GM21515 (cell line): ENCODE measurements around the gene FSIP1.

Source experiments
- ATAC-seq: cut with Tn5 transposase; IDR thresholded peaks from one replicate; pipeline ENCODE4 v1.9.1; 2021; ENCODE audit not compliant: unreplicated experiment

The FSIP1 gene

DNA sequence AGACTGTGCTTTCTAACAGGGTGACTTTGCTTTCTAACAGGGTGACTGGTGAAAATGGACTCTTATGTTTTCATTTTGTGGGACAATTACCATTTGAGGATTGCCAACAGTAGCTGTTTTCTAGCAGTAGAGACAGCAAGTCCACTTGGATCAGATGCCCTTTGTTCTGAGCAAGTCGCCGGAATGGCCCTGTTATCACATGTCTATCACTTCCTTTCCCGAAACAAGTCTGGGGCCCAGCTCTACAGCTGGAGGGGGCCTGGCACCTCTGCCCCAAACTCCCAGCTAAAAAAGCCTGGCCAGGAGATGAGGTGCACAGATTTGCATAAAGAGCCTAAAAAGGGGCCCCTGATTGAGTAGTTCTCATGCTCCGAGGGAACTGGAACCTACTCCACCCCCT, 157.2 kb downstream of the FSIP1 start:
- no peak for ATAC-seq

DNA sequence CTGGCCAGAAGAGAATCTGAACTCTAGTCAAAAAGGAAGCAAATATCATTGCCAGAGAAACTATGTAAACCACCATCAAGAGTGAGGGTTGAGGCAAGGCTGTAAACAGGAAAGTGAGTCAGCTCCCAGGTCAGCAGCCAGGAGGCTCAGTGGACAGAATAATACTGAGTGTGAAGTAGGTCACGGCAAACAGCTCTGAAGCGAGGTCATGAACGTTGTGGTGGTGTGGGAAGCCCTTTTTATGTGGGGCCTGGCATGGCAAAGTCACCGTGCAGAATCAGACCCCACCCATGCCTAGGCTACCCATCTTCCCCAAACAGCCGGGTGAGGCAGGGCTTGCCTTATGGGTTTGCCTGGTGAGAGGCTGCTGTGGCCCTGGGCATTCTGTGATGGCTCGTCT, 157.8 kb downstream of the FSIP1 start:
- no peak for ATAC-seq

DNA sequence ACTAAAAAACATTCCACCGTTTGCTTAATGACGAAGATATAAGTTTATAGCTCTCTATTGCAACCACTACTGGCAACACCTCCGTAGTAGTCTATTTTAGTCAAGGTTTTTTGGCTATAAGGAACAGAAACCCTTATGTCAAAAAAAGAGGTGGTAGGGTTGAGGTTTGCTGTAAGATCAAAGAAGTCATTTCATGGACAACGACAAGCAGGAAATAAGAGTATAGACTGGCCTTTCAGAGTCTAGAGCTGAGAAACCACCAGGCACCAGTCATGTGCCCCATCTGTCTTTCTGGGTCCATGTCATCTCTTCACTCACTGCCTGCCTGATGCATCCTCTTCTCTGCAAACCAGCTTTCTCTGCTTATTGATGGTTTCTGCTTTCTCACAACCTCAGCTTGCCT, 159.1 kb downstream of the FSIP1 start:
- peak; percentile 81 for ATAC-seq

DNA sequence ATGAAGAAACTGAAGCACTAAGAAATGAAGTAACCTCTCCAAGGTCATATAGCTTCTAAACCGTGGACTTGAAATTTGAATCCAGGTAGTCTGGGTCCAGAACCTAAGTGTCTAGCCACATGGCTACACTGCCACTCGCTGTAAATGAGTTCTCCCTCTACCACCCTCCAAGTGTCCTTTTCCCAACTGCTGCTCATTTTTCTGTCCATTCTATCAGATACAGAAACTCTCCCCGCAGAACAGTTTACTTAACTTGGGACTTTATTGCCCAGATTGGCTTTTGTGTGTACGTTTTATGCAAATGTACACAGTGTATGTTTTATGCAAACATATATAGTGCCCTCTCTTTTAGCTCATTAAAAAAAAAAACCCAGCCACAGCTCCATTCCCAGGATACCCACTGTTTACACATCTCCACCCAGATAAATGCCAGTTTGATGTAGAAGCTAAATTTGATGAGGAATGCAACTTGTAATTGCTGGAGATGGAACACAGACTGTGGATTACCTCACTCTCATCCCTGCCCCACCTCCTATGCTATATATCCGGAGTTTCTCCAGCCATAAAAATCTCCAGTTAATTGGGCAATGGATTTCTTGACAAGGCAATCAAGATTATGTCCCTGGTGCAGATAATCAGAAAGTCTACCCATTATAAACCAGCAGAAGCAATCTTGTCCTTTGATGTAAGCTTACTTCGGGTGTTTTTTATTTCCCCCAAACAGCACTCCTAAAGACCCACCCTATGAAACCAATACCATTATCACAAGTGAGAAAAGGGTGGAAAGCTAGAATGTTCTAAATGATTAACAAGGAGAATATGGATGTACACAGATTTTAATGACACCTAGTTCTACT, 159.8 kb downstream of the FSIP1 start:
- ATAC-seq: peak; percentile 11

DNA sequence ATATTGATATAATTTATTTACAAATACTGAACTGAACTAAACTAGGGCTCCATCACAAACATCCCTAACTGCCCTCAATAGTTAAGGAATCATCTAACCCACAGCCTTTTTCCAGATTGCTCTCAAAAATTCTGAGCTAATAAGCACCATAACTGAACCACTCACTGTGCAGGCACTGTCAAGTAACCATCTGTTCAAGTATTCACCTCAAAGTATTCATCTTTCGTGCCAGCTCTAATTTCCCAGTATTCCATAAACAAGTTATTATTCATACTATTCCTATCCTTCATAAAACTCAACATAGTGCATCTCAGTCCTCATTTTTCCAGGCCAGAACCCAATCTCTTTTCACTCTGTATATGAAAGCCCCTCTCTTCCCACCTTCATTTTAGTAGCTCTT, 160.7 kb downstream of the FSIP1 start:
- ATAC-seq: no peak

DNA sequence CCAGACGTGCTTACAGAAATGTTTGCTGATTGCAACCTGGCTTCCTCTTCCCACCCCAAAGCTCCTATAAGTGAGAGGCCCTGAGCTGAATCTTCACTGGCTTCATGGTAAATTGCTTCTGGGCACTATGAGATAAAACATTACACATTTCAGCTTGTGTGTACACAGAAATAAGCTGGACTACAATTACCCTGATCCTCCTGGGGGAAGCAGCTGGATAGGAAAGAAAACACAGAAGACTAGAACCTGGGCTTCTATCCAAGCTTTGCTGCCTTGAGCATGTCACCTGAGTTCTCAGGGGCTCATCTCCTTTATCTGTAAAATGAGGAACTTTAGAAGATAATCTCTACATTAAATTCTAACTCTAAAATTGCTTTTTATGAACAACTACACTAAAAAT, 161.4 kb downstream of the FSIP1 start:
- no peak for ATAC-seq

DNA sequence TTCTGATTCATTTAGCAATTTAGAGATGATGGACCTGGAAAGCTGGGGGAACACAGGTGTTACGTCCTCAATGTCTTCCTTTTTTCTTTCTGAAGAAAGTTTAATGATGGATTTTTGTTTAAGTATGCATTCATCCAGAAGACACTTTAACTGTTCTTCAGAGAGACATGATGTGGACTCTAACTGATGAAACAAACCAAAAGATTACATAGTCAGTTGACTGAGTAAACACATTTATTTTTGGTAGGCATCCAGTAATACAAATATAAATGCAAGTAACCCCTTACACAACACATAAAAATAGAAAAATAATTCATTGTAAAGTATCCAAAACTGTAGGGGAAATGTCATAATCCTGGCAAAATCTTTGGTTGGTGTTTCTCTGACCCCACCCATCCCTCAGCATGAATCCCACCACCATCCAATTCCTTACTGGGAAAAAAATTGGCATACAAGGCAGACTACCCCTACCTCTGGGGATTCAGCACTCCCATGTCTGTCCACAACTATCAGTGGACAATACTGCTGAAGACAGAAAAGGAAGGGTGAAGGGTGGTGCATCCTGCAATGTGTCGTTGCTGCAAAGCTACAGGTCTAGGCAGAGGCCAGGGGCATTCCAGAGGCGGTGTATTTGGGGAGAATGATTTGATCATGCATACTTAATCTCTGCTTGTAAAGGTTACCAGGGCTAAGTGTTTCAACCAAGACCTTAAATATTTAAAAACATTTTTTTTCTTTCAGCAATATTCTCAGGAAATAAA, 164.4 kb downstream of the FSIP1 start:
- no peak for ATAC-seq

DNA sequence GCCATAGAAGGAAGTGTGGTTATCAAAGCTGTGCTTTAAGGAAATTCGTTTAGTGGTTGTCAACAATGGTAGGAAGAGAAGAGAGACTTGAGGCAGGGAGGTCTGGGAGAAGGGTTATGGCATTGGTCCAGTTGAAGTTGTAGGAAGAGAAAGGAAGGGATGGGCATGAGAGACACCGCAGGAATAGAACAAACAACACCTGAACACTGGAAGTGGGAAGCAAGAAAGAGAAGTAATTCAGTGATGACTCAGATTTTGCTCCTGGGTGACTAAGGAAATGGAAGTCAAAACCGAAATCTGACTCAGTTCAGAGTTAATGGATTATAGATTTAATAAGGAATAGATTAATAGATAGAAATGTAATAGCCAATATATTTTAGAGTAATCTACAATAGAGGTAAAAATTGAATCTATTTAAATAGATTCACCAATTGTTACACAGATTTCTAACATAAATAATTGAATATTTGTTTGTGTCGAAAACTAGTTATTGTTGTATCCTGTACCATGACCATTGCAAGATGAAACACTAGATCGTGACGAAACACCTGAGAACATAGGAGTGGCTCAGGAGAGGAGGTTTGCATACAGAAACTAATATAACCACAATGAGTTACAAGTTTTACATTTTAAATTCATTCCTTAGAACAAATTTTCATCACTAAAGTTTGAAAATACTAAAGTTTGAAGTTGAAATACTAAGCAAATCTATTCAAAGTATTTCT, 165.7 kb downstream of the FSIP1 start:
- ATAC-seq: no peak

DNA sequence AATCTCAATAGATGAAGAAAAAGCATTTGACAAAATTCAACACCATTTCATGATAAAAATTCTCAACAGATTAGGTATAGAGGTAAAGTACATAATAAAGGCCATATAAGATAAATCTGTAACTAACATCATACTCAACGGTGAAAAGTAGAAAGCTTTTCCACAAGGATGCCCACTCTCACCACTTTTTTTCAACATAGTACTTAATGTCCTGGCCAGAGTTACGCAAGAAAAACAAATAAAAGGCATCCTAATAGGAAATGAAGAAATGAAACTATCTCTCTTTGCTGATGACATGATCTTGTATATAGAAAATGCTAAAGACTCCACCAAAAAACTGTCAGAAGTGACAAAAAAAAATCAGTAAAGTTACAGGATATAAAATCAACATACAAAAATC, 168.8 kb downstream of the FSIP1 start:
- ATAC-seq: no peak

DNA sequence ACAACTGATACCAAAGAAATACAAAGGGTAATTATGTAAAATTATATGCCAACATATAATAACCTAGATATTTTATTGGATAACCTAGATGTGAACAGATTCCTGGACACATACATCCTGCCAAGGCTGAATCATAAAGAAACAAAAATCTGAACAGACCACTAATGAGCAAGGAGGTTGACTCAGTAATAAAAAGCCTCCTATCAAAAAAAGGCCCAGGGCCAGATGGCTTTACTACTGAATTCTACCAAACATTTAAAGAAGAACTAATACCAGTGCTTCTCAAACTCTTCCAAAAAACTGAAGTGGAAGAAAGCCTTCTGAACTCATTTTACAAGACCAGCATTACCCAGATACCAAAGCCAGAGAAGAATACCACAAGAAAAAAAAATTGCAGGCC, 169.4 kb downstream of the FSIP1 start:
- no peak for ATAC-seq

DNA sequence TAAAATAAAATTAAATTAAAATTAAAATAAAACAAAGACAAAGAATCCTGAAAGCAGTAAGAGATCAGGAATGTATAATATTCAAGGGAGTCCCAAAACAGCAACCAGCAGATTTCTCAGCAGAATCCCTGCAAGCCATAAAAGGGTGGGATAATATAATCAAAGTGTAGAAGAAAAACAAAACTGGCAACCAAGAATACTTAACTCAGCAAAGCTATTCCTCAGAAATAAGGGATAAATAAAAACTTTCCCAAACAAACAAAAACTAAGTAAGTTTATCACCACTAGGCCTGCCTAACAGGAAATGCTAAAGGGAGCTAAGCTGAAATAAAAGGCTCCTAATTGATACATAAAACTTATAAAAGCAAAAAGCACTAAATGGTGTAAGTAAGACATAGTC, 172.0 kb downstream of the FSIP1 start:
- ATAC-seq: no peak

DNA sequence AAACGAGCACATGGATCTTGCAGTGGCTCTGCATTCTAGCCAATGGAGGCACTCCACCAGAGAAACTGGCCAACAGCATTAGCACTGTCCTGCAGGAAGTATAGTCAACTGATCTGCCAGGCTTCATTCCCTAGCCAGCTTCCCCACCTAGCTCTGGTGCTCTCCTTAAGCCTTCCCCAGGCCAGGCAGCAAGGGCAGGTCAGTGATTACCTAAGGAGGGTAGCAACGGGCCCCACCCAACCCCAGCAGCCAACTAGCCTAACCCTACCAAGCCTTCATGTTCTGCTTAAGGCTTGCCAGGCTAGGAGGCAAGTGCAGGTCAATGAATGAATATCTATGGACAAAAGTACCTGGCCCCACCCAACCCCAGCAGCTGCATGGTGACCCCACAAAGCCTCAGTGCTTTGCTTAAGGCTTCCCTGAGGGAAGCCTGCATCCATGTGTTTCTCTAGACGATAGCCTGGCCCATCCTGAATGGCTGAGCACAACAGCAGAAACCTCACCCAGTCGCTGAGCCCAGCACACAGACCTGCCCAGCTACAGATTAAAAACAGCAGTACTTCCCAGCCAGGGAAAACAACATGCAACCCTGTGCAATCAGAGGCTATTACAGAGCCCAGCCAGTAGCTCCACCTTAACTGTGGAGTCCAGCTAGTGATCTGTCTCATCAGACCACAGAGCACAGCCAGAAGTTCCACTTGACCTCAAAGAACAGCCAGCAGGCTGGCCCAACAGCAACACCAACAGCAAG, 173.3 kb downstream of the FSIP1 start:
- ATAC-seq: no peak

DNA sequence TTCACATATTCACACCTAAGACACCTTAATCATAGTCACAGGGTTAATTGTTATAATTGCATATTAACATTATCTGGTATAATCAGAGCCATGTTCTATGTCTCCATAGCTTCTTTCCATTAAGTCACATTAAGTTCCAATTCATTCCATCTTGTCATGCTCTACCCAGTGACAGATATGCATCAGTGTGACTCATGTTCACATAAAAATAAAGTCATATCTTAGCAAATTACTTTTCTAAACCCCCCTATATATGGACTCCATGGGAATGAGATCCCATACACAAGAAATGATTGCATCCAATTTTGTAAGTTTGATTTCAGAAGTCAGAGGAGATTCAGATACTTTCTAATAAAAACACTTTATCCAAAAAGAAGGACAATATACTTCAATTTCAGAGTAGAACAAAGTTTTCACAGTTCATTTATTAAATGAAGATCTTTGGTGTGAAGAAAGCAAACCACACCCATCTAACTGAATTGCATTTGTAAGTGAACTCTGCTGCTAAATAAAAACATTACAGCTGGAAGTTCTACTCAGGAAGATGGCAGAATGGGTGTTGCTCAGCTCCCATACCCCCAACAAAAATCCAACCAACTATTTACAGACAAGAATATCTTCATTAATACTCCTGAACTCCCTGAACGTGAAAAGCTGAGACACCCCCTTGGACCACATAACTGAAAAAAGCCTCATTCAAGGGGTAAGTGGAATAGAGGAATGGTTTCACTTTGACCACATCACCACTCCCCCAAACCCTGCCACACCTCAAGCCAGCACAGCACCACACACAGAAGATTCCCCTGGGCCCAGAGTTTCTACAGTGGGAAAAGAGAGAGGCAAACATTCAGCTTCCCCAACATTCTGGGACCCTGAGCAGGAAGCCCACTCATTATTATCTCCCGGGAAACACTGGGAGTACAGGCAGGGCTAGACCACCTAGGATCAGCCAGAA, 174.2 kb downstream of the FSIP1 start:
- ATAC-seq: no peak

DNA sequence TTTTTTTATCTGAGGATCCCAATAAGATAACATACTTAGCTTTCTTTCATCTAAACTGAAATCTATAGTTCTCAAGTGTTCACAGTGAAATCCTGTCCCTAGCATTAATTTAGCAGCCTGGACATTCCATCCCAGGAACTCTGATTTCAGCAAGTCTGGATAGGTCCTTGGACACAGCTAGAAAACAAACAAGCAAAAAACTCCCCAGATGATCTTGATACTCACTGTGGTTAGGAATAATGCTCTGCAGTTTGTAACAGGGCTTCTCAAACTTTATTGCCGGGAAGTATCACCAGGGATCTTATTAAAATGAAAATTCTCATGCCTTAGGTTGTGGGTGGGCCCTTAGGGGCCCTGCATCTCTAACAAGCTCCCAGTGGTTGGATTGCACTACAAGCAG, 177.5 kb downstream of the FSIP1 start:
- ATAC-seq: no peak

DNA sequence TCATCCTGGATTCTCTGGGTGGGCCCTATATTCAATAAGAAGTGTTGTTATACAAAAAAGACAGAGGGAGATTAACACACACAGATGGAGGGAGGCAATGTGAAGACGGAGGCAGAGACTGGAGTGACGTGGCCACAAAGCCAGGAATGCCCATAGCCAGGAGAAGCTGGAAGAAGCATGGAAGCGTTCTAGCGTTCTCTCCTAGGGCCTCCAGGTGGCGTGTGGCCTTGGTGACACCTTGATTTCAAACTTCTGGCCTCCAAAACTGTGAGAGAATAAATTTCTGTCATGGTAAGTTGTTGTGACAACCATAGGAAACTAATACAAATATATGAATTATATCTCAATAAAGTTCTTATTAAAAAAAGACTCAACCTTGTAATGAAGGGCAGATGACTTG, 180.5 kb downstream of the FSIP1 start:
- ATAC-seq: no peak

DNA sequence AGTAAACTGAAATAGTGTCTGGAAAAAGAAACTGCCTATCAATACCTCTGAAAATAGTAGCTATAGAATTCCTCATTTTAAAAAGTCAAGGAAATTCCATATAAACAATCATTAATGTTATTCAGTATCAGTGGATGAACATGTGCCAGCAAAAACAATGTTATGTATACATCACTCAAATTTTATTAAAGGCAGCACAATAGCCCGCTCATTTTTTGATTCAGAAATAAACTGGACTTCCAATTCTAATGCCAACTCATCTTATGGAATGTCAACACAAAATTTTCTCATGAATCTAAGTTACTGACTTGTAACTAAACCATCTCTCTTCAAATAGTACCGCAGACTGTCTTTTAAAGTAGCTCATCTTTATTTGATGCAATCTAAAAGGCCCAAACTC, 182.8 kb downstream of the FSIP1 start:
- ATAC-seq: no peak

DNA sequence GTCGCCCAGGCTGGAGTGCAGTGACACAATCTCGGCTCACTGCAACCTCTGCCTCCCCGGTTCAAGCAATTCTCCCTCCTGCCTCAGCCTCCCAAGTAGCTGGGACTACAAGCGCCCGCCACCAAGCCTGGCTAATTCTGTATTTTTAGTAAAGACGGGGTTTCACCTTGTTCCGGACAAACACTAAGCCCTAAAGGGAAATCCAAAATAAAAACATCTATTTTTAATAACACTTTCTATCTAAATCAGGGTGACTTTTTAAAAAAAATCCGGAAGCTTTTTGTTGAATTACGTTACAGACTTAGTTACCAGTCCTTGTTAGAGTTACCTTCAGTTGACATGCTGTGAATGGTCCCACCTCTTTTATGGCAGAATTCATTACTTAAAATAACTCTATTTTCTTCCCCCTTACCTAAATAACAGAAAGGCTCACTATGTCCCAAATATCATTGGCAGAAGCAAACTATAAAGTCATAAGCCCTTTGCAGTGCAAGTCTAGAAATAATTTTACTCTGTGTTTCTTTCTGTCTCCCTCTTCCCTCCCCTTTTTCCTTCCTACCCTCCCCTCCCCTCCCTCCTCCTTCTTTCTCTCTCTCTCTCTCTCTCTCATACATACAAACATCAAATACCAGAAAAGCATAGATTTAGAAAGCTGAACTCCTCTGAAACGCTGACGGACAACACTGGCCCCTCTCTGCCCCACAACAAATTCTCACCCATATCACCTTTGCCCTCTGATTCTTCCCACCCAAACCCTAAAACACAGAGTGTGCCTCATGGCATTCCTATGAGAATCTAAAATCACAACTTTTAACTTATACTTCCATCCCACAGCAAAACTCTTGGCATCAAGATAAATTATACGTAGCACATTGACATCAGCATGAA, 183.4 kb downstream of the FSIP1 start:
- ATAC-seq: no peak

DNA sequence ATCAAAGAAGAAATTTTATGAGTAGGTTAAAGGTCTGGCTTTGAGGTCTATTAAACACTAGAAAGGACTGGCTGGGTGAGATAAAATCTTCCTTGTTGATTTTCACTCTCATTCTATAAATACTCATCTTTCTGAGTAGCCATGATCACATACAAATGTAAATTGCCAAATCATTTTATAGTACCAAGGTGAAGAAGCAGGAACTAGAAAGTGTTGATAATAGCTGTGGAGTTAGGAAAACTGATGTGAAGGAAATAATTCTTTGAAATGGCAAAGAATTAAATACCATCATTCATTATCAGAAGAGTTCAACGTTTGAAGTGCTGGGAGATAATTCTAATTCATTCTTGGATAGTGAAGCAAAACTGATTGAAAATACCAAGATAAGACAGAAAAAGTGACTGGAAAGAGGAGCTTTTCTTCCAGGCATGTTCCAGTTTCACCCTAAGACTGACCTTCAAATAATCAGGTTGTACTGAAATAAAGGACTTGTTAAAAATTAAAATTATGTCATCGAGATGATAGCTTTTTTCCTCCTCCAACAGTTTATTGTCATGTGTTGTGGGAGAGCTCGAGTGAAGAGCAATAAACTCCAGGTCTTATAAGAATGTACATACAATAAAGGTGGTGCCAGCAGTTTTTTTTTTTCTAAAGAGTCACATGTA, 184.3 kb downstream of the FSIP1 start:
- ATAC-seq: no peak
